Effector memory CD8-positive, alpha-beta T cell (primary cell): ENCODE data around the gene ZNF423.

Experiments used
- ATAC-seq: fragments of 150-1000 bp; cut with Tn5 transposase; replicated peaks from 2 replicates; pipeline ENCODE4 v1.10.0; 2021; ENCODE audit warnings: mild to moderate bottlenecking, moderate library complexity
- DNase-seq, 3 experiments: peaks; one replicate each; pipeline ENCODE4 v3.0.0; 2021
- H3K27ac Mint-ChIP-seq, 2 donors: one replicate each; pipeline ENCODE4 v1.8.0; 2022; ENCODE audit warnings: mild to moderate bottlenecking in 2 of 2, mixed read lengths in 2 of 2, moderate library complexity in 2 of 2
- H3K27me3 Mint-ChIP-seq, 2 donors: one replicate each; pipeline ENCODE4 v1.8.0; 2022; ENCODE audit warnings: mixed read lengths in 2 of 2
- H3K36me3 Mint-ChIP-seq: one replicate; pipeline ENCODE4 v1.8.0; 2022; ENCODE audit warnings: mild to moderate bottlenecking, moderate library complexity, mixed read lengths; ENCODE audit not compliant: insufficient read depth
- H3K4me1 Mint-ChIP-seq, 2 donors: one replicate each; pipeline ENCODE4 v1.8.0; 2022; ENCODE audit warnings: low read depth in 2 of 2, mixed read lengths in 2 of 2
- H3K4me3 Mint-ChIP-seq, 2 donors: one replicate each; pipeline ENCODE4 v1.8.0; 2022; ENCODE audit warnings: mild to moderate bottlenecking in 2 of 2, mixed read lengths in 2 of 2, moderate library complexity in 2 of 2
- H3K9me3 Mint-ChIP-seq, 2 donors: one replicate each; pipeline ENCODE4 v1.8.0; 2022; ENCODE audit warnings: mixed read lengths in 2 of 2

ZNF423 gene

DNA sequence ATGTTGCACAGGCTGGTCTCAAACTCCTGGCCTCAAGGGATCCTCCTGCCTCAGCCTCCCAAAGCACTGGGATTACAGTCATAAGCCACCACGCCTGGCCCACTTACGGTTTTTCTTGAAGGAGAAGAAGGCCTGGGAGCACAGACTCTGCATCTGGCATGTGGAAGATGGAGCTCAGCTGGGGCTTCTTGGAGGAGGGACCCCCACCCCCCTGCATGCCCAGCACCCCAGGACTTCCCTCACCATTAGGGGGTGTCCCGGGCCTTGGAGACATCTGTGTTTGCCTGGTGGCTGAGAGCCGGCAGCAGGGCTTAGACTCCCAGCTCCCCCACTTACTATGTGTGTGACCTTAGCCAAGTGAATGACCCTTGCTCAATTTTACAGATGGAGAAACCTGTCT is 204.7 kb downstream of the ZNF423 start:
- Mint-ChIP-seq H3K27ac (no peak overlapping the region), H3K4me1 (no peaks in the 10 kb centered on the region), H3K4me3 (no peak overlapping the region), H3K9me3 (peaks cover 10 to 15% of the 10 kb centered on the region in 2 donors), H3K36me3 (no peaks in the 10 kb centered on the region), H3K27me3 (peaks cover 0 to 9% of the 10 kb centered on the region in 2 donors)
- no peak for ATAC-seq
- DNase-seq, result no peak

DNA sequence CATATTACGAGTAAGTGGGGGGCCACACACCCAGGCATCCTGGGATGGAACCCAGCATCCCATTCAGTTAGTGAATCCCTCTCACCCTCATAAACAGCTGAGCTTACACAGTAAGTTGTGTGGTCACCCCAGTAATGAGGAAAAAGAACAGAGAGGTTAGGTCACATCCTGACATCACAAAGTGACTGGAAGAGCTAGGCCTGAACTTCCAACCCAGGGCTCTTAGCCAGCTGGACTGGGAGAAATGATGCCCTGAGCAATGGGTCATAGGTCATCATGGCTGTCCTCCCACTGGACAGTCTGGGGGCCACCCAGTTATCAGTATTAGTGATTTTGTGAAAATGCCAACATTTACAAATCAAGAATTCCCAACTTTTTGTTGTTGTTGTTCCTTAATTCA is 205.3 kb downstream of the ZNF423 start:
- Mint-ChIP-seq H3K4me3 (no peak overlapping the region), H3K36me3 (no peaks in the 10 kb centered on the region), H3K4me1 (no peaks in the 10 kb centered on the region), H3K27ac (no peak overlapping the region), H3K27me3 (peaks cover 0 to 9% of the 10 kb centered on the region in 2 donors), H3K9me3 (peaks cover 10 to 15% of the 10 kb centered on the region in 2 donors)
- ATAC-seq (no peak), DNase-seq (no peak)

DNA sequence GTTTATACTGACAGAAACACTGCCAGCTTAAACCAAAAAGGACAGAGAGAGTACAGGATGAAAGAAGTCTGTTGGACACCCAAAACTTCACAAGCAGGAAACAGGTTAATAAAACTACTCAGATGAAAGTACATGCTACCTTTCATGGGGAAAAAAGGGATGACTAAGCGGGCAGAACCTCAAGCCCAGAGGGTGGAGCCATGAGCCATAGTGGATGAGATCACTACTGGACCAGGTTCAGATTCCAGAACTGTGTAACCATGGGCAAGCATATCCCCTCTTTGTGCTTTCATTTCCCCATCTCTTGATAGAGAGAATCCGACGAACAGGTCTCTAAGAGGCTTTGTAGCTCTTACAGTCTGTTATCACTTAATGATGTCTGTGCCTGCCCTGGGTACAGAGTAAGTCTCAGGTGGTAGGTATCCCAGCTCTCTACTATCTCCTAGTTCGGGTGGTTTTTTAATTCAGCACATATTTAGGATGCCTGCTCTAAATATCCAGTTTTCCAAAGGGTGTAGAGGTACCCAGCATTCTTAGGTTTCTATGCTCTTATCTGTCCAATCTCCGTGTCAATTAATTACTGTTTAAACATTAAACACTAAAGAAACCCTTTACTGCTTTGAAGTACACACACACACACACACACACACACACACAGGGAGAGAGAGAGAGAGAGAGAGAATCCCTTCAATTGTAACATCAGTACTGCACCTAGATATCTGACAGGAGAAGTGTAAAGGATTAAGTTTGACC is 206.7 kb downstream of the ZNF423 start:
- peaks cover 10 to 15% of the 10 kb centered on the region in 2 donors for H3K9me3 Mint-ChIP-seq
- no peak for DNase-seq
- ATAC-seq, result no peak

DNA sequence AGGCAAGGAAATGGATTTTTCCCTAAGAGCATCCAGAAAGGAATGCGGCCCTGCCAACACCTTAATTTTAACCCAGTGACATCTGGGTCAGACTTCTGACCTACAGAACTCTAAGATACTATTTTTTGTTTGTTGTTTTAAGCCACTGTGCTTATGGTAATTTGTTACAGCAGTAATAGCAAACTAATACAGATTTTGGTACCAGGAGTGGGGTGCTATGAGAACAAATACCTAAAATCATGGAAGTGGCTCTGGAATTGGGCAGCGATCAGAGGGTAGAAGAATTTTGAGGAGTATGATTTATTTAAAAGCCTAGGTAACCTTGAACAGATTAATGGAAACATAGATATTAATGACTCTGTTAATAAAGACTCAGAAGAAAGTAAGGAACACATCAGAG is 208.2 kb downstream of the ZNF423 start:
- no peak overlapping the region for H3K4me3 Mint-ChIP-seq
- H3K27me3 Mint-ChIP-seq, result no peaks in the 10 kb centered on the region
- no peak for ATAC-seq
- peaks cover 10 to 15% of the 10 kb centered on the region in 2 donors for H3K9me3 Mint-ChIP-seq
- no peak for DNase-seq
- no peak overlapping the region for H3K27ac Mint-ChIP-seq
- H3K36me3 Mint-ChIP-seq, result no peaks in the 10 kb centered on the region
- H3K4me1 Mint-ChIP-seq, result no peaks in the 10 kb centered on the region

More for the DNA sequence above, 206.7 kb downstream of the ZNF423 start:
- no peak overlapping the region for H3K27ac Mint-ChIP-seq
- H3K36me3 Mint-ChIP-seq, result no peaks in the 10 kb centered on the region
- no peak overlapping the region for H3K4me3 Mint-ChIP-seq
- no peaks in the 10 kb centered on the region for H3K4me1 Mint-ChIP-seq
- peaks cover 0 to 9% of the 10 kb centered on the region in 2 donors for H3K27me3 Mint-ChIP-seq

DNA sequence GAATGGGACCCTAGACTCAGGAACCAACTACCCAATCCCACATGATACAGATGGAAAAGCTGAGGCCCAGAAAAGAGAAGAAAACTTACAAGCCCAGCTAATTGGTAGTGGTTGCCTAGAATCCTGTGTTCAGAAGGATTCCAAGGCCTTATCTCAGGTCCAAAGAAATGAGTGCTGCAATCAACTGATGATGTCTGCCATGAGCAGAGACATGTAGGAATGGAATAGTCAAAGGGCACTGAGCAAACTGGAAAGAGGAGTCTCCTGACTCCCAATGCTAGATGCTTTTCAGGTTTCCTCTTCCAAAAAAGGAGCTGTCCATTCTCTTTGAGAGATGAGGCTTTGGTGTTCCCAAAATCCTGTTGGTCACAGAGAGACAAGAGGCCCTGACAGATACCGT is 210.6 kb downstream of the ZNF423 start:
- DNase-seq, result no peak
- no peak for ATAC-seq
- Mint-ChIP-seq H3K36me3 (no peaks in the 10 kb centered on the region), H3K27ac (no peak overlapping the region), H3K27me3 (peaks cover 6 to 13% of the 10 kb centered on the region in 2 donors), H3K4me3 (no peak overlapping the region), H3K4me1 (no peaks in the 10 kb centered on the region), H3K9me3 (peaks cover 10 to 15% of the 10 kb centered on the region in 2 donors)

DNA sequence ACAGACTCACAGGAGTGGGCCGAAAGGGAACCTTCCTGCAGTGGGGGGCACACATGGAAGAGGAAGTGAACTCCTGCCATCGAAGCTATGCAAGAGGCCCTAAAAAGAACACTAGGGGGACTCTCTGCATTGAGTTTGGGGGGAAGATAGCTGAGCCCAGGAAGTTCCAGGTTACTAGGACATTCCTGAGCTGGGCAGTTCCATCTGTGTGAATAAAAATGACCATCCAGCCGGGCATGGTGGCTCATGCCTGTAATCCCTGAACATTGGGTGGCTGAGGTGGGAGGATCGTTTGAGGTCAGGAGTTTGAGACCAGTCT is 211.8 kb downstream of the ZNF423 start:
- Mint-ChIP-seq H3K27ac (no peak overlapping the region), H3K4me3 (no peak overlapping the region), H3K9me3 (peaks cover 8 to 15% of the 10 kb centered on the region in 2 donors), H3K36me3 (no peaks in the 10 kb centered on the region), H3K27me3 (peaks cover 10 to 22% of the 10 kb centered on the region in 2 donors), H3K4me1 (no peaks in the 10 kb centered on the region)
- ATAC-seq (no peak), DNase-seq (no peak)

DNA sequence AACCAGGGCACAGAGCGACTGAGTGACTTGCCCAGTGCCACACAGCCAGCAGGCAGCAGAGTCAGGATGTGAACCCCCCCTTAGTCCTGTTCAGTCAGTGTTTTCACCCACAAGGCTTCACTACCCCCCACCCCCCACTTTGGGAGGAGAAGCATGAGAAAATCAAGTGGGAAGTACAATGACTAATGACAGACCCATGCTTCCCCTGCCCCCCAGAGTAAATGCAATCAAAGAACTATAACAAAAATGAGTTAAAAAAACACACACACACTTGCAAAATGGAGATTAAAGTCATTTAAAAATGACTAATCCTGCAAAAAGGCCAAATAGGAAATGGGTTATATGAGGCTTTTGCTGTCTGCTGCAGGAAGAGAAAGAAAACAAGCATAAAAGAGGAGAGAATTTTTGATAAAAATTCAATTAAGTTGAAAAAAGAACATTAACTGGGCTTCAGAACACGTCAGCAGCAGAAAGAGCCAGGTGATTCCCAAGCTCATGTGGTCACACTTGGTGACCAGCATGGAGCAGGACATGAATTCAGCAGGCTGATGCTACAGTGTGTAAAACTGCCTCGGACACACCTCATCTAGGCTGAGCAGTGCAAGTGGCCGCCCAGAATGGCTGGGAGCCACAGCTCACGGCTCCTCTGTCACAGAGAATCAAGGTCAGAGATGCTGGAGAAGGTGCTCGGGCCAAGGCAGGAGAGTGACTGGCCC is 212.3 kb downstream of the ZNF423 start:
- Mint-ChIP-seq H3K27me3 (peaks cover 10 to 23% of the 10 kb centered on the region in 2 donors), H3K4me1 (no peaks in the 10 kb centered on the region), H3K9me3 (peaks cover 8 to 15% of the 10 kb centered on the region in 2 donors), H3K36me3 (no peaks in the 10 kb centered on the region), H3K27ac (no peak overlapping the region), H3K4me3 (no peak overlapping the region)
- no peak for ATAC-seq
- no peak for DNase-seq

DNA sequence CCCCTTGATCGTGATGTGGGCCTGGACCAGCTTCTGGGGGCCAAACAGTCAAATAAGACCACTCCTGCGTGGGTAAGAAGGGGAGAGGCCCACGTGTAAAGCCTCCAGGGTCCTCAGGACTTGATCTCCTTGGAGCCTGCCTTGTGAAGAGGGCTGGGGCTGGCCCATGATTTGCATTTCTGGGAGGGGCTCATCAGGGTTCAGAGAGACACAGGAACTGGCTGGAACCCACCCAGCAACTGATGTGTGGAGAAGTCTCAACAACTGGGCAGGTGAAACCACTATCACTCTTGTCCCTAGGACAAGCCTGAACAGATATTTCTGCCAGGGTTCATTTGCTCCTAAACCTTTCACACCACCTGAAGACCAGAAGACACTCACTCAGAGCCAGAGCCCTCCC is 214.7 kb downstream of the ZNF423 start:
- ATAC-seq (no peak), DNase-seq (no peak)
- Mint-ChIP-seq H3K36me3 (no peaks in the 10 kb centered on the region), H3K27me3 (peaks cover 10 to 23% of the 10 kb centered on the region in 2 donors), H3K27ac (no peak overlapping the region), H3K4me1 (no peaks in the 10 kb centered on the region), H3K9me3 (no peaks in the 10 kb centered on the region), H3K4me3 (no peak overlapping the region)

DNA sequence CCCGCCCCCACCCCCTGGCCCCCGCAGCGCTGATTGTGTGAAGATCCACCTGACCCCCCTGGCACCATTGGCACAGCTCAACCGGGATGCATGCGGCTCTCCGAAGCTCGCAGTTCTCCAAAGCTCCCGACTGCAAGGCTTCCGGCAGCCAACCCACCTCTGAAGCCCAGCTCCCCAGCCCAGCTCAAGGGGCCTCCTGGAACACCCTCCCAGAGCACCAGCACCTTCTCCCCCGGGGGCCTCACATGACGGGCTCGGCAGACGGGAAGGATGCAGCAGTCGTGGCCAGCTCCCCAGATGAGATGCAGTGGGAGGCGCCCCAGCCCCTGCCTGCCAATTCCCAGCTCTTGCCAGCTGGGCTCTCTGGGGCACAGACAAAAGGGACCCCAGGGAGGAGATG is 215.3 kb downstream of the ZNF423 start:
- Mint-ChIP-seq H3K9me3 (no peaks in the 10 kb centered on the region), H3K27ac (no peak overlapping the region), H3K4me1 (no peaks in the 10 kb centered on the region), H3K27me3 (peaks cover 10 to 23% of the 10 kb centered on the region in 2 donors), H3K4me3 (no peak overlapping the region), H3K36me3 (no peaks in the 10 kb centered on the region)
- ATAC-seq (no peak), DNase-seq (no peak)

DNA sequence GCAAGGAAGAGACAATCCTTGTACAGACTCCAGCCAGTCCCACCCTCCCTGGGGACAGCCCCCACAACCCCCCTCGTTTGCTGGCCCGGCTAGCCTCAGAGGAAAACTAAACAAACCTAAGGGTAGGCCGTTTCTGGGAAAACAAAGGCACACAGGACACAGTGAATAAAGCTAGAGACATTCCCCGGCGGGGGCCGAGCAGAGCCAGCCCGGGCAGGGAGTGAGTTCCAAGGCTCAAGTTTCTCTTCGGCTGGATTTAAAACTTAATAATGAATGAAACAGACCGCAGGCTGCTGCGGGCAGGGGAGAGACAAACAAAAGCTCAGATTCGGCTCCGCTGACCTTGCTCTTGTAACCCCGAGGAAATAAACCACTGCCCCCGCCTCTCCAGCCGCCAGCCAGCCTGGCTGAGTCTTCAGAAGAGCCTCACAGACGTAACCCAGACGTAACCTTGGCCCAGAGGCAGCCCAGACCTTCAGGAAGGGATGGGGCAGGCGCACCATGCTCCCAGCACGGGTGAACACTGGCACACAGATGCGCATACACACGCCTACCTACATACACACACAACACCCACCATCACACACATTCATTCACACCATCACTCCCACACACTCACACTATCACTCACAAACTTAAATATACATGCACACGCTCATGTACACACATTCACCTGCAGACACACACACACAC is 216.0 kb downstream of the ZNF423 start:
- DNase-seq (no peak), ATAC-seq (no peak)
- Mint-ChIP-seq H3K4me1 (no peaks in the 10 kb centered on the region), H3K9me3 (no peaks in the 10 kb centered on the region), H3K27me3 (peaks cover 10 to 23% of the 10 kb centered on the region in 2 donors), H3K4me3 (no peak overlapping the region), H3K36me3 (no peaks in the 10 kb centered on the region), H3K27ac (no peak overlapping the region)

DNA sequence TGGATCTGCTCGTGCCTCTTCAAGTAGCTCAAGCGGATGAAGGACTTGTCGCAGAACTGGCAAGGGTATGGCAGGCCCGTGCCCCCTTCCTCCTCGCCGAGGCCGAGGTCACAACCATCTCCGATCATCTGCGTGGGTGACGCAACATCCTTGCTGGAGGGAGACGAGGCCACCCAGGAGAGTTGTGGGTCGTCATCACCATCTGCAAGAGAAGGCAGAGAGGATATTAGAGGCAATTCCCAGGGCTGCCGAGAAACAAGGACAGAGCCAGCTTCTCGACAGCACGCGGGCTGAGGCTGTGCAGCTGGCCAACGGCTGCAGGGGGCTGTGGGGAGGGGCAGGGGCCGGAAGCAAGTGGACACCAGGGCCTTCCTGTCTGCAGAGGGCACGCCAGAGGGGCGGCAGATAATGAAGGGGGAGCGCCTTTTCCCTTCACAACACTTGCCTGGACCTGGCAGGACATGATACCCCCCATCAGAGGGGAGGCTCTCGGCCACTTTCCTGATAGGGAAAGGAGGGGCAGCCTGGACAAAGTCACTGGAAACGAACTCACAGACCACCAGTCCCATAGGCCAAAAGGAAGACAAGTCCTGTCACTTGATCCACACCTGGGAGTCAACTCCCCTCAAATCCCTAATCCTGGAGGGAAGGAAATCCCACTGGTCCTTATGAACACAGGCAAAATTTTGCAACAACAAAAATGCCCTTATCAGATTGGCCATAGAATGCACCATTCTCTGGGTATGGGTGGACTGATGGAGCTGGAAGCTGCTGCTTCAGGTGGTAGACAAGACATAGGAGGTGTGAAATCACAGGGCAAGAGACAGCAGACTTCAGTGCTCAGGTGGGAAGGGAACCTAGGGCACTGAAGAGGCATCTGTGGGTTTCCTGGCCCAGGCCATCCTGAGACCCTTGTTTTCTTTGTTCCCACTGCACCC is 217.0 kb downstream of the ZNF423 start:
- H3K4me3 Mint-ChIP-seq, result no peak overlapping the region
- no peak for DNase-seq
- H3K27me3 Mint-ChIP-seq, result peaks cover 15 to 23% of the 10 kb centered on the region in 2 donors

DNA sequence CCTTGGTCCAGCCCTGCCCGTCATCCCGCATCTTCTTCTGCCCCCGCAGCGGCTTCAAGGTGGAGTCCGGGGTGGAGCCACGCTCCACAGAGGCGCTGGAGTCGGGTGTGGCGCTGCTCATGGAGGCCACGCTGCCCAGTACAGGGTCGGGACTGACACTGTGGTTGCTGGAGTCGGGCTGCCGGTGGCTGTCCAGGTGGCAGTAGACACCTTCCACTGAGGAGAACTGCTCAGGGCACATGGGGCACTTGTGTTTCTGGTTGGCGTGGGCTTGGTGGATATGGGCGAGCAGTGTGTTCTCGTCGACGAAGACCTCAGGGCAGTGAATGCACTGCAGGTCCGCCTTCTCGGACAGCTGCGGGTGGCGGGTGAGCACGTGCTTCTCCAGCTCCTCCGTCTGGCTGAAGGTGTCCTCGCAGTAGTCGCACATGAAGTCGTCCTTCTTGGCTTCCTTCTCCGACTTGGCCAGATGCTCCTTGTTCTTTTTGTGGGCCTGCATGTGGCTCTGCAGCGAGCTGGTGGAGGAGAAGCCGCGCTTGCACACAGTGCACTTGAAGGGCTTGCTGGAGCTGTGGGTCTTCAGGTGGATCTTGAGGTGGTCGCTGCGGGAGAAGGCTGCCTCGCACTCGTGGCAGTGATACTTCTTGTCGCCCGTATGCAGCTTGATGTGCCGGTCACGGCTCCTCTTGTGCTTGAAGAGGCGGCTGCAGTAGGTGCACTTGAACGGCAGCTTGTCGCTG is 217.8 kb downstream of the ZNF423 start:
- DNase-seq (no peak), ATAC-seq (no peak)
- Mint-ChIP-seq H3K9me3 (no peaks in the 10 kb centered on the region), H3K27me3 (peaks cover 15 to 23% of the 10 kb centered on the region in 2 donors), H3K4me1 (no peaks in the 10 kb centered on the region), H3K27ac (no peak overlapping the region), H3K4me3 (no peak overlapping the region), H3K36me3 (no peaks in the 10 kb centered on the region)

More for the DNA sequence above, 217.0 kb downstream of the ZNF423 start:
- no peaks in the 10 kb centered on the region for H3K36me3 Mint-ChIP-seq
- no peaks in the 10 kb centered on the region for H3K4me1 Mint-ChIP-seq
- H3K27ac Mint-ChIP-seq, result no peak overlapping the region
- no peaks in the 10 kb centered on the region for H3K9me3 Mint-ChIP-seq
- no peak for ATAC-seq
